ENCODE results near the gene C2orf72. TPM values are rescaled to one million over a fixed set of nuclear protein-coding genes. Genes with fewer than 3 reads are reported as not detected.

Gene C2orf72
- total and polyA plus RNA-seq, 2 of the 13 experiments (the other 11 are each of a cell fraction or from before 2014, with no cell fraction given), result 147 to 203 TPM

GRCh38 chr2:231007286-231008098, 29.8 kb upstream of the C2orf72 start (continued):
- TF ChIP-seq, protein P1, sequence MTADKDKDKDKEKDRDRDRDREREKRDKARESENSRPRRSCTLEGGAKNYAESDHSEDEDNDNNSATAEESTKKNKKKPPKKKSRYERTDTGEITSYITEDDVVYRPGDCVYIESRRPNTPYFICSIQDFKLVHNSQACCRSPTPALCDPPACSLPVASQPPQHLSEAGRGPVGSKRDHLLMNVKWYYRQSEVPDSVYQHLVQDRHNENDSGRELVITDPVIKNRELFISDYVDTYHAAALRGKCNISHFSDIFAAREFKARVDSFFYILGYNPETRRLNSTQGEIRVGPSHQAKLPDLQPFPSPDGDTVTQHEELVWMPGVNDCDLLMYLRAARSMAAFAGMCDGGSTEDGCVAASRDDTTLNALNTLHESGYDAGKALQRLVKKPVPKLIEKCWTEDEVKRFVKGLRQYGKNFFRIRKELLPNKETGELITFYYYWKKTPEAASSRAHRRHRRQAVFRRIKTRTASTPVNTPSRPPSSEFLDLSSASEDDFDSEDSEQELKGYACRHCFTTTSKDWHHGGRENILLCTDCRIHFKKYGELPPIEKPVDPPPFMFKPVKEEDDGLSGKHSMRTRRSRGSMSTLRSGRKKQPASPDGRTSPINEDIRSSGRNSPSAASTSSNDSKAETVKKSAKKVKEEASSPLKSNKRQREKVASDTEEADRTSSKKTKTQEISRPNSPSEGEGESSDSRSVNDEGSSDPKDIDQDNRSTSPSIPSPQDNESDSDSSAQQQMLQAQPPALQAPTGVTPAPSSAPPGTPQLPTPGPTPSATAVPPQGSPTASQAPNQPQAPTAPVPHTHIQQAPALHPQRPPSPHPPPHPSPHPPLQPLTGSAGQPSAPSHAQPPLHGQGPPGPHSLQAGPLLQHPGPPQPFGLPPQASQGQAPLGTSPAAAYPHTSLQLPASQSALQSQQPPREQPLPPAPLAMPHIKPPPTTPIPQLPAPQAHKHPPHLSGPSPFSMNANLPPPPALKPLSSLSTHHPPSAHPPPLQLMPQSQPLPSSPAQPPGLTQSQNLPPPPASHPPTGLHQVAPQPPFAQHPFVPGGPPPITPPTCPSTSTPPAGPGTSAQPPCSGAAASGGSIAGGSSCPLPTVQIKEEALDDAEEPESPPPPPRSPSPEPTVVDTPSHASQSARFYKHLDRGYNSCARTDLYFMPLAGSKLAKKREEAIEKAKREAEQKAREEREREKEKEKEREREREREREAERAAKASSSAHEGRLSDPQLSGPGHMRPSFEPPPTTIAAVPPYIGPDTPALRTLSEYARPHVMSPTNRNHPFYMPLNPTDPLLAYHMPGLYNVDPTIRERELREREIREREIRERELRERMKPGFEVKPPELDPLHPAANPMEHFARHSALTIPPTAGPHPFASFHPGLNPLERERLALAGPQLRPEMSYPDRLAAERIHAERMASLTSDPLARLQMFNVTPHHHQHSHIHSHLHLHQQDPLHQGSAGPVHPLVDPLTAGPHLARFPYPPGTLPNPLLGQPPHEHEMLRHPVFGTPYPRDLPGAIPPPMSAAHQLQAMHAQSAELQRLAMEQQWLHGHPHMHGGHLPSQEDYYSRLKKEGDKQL (CRISPR knock-in tag; IDR thresholded peaks at IDR 0.05; ENCODE audit: low read depth), result peak; percentile 66; the same call in 1 of the 2 replicates
- TF ChIP-seq AKAP8 (CRISPR knock-in tag; IDR thresholded peaks at IDR 0.05), result peak; percentile 30; the same call in 1 of the 2 replicates
- TF ChIP-seq ONECUT2 (CRISPR knock-in tag; IDR thresholded peaks at IDR 0.05), result no peak
- no peak for TF ChIP-seq SOX6 (IDR thresholded peaks at IDR 0.05)
- peak; percentile 18; the same call in 1 of the 2 replicates for TF ChIP-seq SOX6 (CRISPR knock-in tag; IDR thresholded peaks at IDR 0.05)
- no peak for TF ChIP-seq ZNF451 (CRISPR knock-in tag; IDR thresholded peaks at IDR 0.05)
- TF ChIP-seq, protein P2, sequence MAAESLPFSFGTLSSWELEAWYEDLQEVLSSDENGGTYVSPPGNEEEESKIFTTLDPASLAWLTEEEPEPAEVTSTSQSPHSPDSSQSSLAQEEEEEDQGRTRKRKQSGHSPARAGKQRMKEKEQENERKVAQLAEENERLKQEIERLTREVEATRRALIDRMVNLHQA (CRISPR knock-in tag; IDR thresholded peaks at IDR 0.05), result no peak
- no peak for TF ChIP-seq ZNF329 (CRISPR knock-in tag; IDR thresholded peaks at IDR 0.05; ENCODE audit: low read depth)
- TF ChIP-seq ATF3 (CRISPR knock-in tag; IDR thresholded peaks at IDR 0.05), result no peak
- TF ChIP-seq CENPT (CRISPR knock-in tag; IDR thresholded peaks at IDR 0.05; ENCODE audit: low read depth), result no peak
- TF ChIP-seq PRMT3 (CRISPR knock-in tag; IDR thresholded peaks at IDR 0.05; ENCODE audit: borderline replicate concordance, low read depth), result no peak
- TF ChIP-seq ZNF234 (CRISPR knock-in tag; conservative IDR thresholded peaks at IDR 0.05), result no peak
- TF ChIP-seq NRL (CRISPR knock-in tag; IDR thresholded peaks at IDR 0.05; ENCODE audit: borderline replicate concordance), result no peak
- TF ChIP-seq ZNF225 (CRISPR knock-in tag; IDR thresholded peaks at IDR 0.05), result no peak
- TF ChIP-seq ZMYM3 (CRISPR knock-in tag; IDR thresholded peaks at IDR 0.05), result peak; percentile 57; the same call in 1 of the 2 replicates
- no peak for TF ChIP-seq TBP (CRISPR knock-in tag; IDR thresholded peaks at IDR 0.05)
- no peak for TF ChIP-seq ZNF496 (CRISPR knock-in tag; IDR thresholded peaks at IDR 0.05; ENCODE audit: insufficient replicate concordance)
- TF ChIP-seq, protein P3, sequence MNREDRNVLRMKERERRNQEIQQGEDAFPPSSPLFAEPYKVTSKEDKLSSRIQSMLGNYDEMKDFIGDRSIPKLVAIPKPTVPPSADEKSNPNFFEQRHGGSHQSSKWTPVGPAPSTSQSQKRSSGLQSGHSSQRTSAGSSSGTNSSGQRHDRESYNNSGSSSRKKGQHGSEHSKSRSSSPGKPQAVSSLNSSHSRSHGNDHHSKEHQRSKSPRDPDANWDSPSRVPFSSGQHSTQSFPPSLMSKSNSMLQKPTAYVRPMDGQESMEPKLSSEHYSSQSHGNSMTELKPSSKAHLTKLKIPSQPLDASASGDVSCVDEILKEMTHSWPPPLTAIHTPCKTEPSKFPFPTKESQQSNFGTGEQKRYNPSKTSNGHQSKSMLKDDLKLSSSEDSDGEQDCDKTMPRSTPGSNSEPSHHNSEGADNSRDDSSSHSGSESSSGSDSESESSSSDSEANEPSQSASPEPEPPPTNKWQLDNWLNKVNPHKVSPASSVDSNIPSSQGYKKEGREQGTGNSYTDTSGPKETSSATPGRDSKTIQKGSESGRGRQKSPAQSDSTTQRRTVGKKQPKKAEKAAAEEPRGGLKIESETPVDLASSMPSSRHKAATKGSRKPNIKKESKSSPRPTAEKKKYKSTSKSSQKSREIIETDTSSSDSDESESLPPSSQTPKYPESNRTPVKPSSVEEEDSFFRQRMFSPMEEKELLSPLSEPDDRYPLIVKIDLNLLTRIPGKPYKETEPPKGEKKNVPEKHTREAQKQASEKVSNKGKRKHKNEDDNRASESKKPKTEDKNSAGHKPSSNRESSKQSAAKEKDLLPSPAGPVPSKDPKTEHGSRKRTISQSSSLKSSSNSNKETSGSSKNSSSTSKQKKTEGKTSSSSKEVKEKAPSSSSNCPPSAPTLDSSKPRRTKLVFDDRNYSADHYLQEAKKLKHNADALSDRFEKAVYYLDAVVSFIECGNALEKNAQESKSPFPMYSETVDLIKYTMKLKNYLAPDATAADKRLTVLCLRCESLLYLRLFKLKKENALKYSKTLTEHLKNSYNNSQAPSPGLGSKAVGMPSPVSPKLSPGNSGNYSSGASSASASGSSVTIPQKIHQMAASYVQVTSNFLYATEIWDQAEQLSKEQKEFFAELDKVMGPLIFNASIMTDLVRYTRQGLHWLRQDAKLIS (CRISPR knock-in tag; IDR thresholded peaks at IDR 0.05), result no peak

Data from HepG2 (cell line).